NT2/D1 (cell line): ENCODE results near the gene SLC17A4.

Experiments
- YY1 ChIP-seq: IDR thresholded peaks from 2 replicates; pipeline ENCODE4 v1.6.1; 2011; ENCODE audit not compliant: insufficient read length, insufficient read depth
- ZNF274 ChIP-seq: IDR thresholded peaks from 2 replicates; pipeline ENCODE4 v1.6.1; 2011; ENCODE audit warnings: mild to moderate bottlenecking, low read depth, low read length

- TF ChIP-seq YY1: no peak
- no peak for TF ChIP-seq ZNF274
Observed at GRCh38 chr6:25749837-25750236, 4.7 kb upstream of the SLC17A4 start.
